WERI-Rb-1 (cell line): ENCODE results near the gene CCNYL1.
"Not testable (repeated sequence)": the region's sequence is repeated elsewhere in the genome, so short reads cannot be mapped to it uniquely, and the experiment has no call there.

Source experiments
- DNase-seq: peaks from one replicate; pipeline ENCODE4 v3.0.0-alpha.2; 2020
- H3K27ac ChIP-seq: fragments of 250-450 bp; sonication (Bioruptor Pico); 2 replicates; pipeline ENCODE4 v1.5.1; 2020; ENCODE audit warnings: mild to moderate bottlenecking, moderate library complexity
- H3K27me3 ChIP-seq: fragments of 250-450 bp; sonication (Bioruptor Pico); 2 replicates; pipeline ENCODE4 v1.5.1; 2021; ENCODE audit warnings: mild to moderate bottlenecking, low read depth, moderate library complexity; ENCODE audit not compliant: insufficient read depth, severe bottlenecking
- H3K36me3 ChIP-seq: fragments of 250-450 bp; sonication (Bioruptor Pico); 2 replicates; pipeline ENCODE4 v1.5.1; 2020; ENCODE audit warnings: mild to moderate bottlenecking, moderate library complexity
- H3K4me3 ChIP-seq: 2 replicates; pipeline ENCODE4 v1.5.1; 2011; ENCODE audit warnings: low read depth, mild to moderate bottlenecking, control low read depth, low read length
- H3K9me3 ChIP-seq: fragments of 250-450 bp; sonication (Bioruptor Pico); 2 replicates; pipeline ENCODE4 v1.5.1; 2021; ENCODE audit warnings: mild to moderate bottlenecking, moderate library complexity; ENCODE audit not compliant: severe bottlenecking
- TF ChIP-seq, protein P1 (sequence below): IDR thresholded peaks from 2 replicates; pipeline ENCODE4 v1.5.1; 2011; ENCODE audit warnings: low read depth, mild to moderate bottlenecking, control low read depth, inconsistent platforms, low read length

Gene CCNYL1

DNA sequence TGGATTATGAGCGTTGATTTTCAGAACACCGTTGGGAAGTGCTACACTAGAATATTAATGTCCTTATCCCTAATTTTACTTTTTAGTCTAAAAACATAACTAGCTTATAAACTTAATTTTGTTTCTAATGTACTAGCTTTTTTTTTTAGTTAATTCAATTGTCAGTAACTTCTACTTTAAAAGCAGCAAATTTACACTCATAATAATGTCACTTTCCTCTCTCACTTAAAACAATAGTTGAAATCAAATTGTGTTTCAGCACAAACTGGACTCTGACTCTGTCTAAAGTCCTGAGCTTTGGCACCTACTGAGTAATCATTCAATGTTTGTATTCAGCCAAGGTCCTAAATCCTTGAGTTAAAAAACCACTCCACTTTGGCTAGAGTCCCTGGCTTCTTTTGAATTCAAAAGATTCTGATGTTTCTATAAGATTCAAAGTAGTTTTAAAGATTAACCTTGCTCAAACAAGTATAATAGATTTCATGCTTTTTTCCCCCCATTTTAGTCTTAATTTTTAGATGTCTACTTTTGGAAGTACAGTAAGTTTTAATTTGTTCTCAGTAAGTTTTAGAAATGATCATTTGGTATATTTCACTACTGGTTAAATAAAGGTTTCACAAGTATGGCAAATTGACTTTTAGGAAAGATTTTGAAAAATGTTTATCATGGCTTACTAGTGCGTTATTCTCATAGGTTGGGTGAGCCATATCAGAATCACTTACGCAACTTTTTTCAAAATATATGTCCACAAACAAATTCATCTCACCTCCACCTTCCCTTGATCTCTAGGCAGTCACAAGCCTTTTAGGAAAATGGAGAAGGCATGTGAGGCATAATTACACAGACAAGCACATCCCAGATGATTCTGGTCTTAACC is 23.4 kb downstream of the CCNYL1 start:
- Histone ChIP-seq H3K4me3 (no peak overlapping the region), H3K36me3 (no peaks in the 10 kb centered on the region), H3K27me3 (no peaks in the 10 kb centered on the region), H3K27ac (no peak overlapping the region), H3K9me3 (no peaks in the 10 kb centered on the region)
- no peak for DNase-seq
- TF ChIP-seq, protein P1, sequence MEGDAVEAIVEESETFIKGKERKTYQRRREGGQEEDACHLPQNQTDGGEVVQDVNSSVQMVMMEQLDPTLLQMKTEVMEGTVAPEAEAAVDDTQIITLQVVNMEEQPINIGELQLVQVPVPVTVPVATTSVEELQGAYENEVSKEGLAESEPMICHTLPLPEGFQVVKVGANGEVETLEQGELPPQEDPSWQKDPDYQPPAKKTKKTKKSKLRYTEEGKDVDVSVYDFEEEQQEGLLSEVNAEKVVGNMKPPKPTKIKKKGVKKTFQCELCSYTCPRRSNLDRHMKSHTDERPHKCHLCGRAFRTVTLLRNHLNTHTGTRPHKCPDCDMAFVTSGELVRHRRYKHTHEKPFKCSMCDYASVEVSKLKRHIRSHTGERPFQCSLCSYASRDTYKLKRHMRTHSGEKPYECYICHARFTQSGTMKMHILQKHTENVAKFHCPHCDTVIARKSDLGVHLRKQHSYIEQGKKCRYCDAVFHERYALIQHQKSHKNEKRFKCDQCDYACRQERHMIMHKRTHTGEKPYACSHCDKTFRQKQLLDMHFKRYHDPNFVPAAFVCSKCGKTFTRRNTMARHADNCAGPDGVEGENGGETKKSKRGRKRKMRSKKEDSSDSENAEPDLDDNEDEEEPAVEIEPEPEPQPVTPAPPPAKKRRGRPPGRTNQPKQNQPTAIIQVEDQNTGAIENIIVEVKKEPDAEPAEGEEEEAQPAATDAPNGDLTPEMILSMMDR: no peak

DNA sequence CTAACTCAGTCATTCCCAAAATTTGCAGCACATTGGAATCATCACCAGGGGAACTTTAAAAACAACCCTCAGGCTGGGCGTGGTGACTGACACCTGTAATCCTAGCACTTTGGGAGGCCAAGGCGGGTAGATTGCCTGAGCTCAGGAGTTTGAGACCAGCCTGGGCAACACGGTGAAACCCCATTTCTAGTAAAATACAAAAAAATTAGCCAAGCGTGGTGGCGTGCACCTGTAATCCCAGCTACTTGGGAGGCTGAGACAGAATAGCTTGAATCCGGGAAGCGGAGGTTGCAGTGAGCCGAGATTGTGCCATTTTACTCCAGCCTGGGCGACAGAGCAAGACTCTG is 24.0 kb downstream of the CCNYL1 start:
- not testable (repeated sequence) for H3K9me3 ChIP-seq, H3K36me3 ChIP-seq, H3K4me3 ChIP-seq

DNA sequence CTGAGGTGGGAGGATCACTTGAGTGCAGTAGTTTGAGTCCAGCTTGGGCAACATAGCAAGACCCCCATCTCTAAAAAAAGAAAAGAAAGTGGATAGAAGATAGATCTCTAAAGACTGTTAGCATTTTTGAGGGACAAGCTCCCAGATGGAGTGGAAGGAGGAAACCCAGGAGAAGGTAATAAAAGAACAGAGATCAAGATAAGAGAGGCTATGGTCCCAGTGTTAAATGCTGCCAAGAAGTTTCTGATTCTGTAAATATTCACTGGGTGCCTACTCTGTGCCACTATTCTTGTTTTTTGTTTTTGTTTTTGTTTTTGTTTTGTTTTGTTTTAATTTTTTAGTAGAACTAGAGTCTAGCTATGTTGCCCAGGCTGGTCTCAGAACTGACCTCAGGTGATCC is 32.1 kb downstream of the CCNYL1 start:
- no peaks in the 10 kb centered on the region for H3K27me3 ChIP-seq
- no peaks in the 10 kb centered on the region for H3K9me3 ChIP-seq
- TF ChIP-seq, protein P1: no peak
- DNase-seq: no peak
- H3K36me3 ChIP-seq: no peaks in the 10 kb centered on the region
- H3K27ac ChIP-seq: no peak overlapping the region
- no peak overlapping the region for H3K4me3 ChIP-seq

More for the DNA sequence above, 24.0 kb downstream of the CCNYL1 start:
- H3K27me3 ChIP-seq, DNase-seq, H3K27ac ChIP-seq: not testable (repeated sequence)

DNA sequence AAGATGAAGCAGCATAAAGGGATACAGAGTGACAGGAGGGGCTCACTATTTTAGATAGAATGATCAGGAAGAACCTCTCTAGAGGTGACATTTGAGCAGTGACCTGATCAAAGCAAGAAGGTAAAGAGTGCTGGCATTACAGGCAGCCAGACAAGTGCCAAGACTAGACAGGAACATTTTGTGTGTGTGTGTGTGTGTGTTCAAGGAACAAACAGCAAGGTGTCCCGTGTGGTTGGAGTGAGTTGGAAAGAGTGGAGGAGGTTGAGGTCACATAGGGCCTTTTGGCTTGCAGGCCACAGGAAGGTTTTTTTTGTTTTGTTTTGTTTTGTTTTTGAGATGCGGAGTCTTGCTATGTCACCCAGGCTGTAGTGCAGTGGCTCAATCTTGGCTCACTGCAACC is 32.6 kb downstream of the CCNYL1 start:
- TF ChIP-seq, protein P1: no peak
- DNase-seq: no peak

DNA sequence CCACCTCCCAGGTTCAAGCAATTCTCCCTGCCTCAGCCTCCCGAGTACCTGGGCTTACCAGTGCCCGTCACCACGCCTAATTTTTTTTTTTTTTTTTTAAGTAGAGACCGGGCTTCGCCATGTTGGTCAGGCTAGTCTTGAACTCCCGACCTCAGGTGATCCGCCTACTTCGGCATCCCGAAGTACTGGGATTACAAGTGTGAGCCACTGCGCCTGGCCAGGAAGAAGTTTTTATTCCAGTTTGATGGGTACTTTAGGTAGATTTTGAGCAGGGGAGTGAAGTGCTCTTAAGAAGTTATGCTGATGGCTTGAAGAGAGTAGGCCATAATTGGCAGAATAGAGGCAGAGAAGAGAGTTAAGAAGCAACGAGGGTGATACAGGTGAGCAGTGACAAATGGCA is 33.0 kb downstream of the CCNYL1 start:
- DNase-seq: no peak
- Histone ChIP-seq H3K27me3 (no peaks in the 10 kb centered on the region), H3K27ac (no peak overlapping the region), H3K4me3 (no peak overlapping the region), H3K9me3 (no peaks in the 10 kb centered on the region), H3K36me3 (no peaks in the 10 kb centered on the region)
- TF ChIP-seq, protein P1: no peak

More for the DNA sequence above, 32.6 kb downstream of the CCNYL1 start:
- Histone ChIP-seq H3K4me3 (no peak overlapping the region), H3K27ac (no peak overlapping the region), H3K27me3 (no peaks in the 10 kb centered on the region), H3K9me3 (no peaks in the 10 kb centered on the region), H3K36me3 (no peaks in the 10 kb centered on the region)

DNA sequence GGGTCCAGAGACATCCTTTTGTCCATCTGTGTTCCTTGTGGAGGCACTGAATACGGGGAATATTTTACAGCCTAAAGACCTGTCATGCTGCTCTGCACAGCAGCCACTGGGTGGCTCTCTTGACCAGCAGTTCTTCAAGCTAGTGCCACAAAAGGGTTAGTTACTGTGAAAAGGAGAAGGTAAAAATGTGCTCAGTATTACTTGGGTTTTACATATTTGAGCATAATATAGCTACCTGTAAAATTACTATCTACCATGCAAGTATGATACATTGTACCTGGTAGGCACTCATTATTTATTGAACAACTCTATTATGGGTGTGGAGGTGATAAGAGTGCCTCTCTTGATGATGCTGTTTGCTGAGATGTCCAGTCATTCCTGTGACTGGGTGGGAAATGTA is 34.7 kb downstream of the CCNYL1 start:
- Histone ChIP-seq H3K36me3 (no peaks in the 10 kb centered on the region; the same call in 1 of the 2 replicates), H3K27ac (no peak overlapping the region), H3K4me3 (no peak overlapping the region), H3K27me3 (no peaks in the 10 kb centered on the region), H3K9me3 (no peaks in the 10 kb centered on the region)
- TF ChIP-seq, protein P1: peak; percentile 79
- peak; percentile 55 for DNase-seq
